Measurements from ENCODE around the gene FEZ2.

DNA sequence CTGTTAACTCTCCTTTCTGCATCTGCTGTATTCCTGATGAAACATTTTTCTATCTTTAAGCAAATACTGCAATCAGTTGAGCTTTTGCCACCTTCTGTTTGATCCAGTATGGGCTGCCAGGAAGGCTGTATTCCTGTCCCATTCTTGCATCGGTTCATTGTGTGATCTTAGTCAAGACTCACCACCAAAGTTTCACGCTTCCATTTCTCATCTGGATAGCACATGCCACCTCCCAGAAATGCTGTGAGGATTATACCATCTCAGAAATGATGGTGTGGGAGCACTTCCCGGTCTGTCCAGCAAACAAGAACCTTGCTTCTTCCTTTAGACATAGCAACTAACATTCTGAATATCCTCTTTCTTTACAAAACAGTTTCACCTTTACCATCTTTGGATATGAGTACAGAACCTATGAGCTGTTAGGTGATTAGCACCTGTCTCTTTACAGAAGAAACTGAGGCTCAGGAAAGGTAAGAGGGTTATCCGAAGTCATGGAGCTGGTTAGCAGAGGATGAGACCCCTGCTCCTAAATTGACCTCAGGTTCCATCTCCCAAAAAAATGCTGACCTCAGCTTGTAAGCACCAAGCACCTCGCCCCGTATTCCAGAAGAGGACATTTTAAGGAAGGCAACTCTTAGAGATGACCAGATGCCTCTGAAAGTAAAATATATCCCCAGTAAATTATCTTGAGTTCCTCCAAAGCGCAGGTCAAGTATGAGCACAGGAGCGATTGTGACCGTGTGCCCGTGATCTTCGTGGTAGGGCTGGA, 56.8 kb downstream of the FEZ2 start:
- TF ChIP-seq SP1 (IDR thresholded peaks at IDR 0.05) (no peak), TARDBP (IDR thresholded peaks at IDR 0.05) (no peak), LEF1 (IDR thresholded peaks at IDR 0.05; ENCODE audit: borderline replicate concordance) (no peak), FOXK2 (IDR thresholded peaks at IDR 0.05) (no peak), ARNT (IDR thresholded peaks at IDR 0.05) (no peak), NFRKB (IDR thresholded peaks at IDR 0.05) (no peak), SUZ12 (IDR thresholded peaks at IDR 0.05) (no peak), BHLHE40 (IDR thresholded peaks at IDR 0.05; ENCODE audit: borderline replicate concordance) (no peak), FOXM1 (IDR thresholded peaks at IDR 0.05; ENCODE audit: borderline replicate concordance) (no peak), FOXA1 (IDR thresholded peaks at IDR 0.05) (no peak)

Data from HEK293T (cell line).